GM19193 (cell line): ENCODE data around the gene USP17L30.
"Not testable (repeated sequence)": the region's sequence is repeated elsewhere in the genome, so short reads cannot be mapped to it uniquely, and the experiment has no call there.

Experiments used
- POLR2A ChIP-seq: IDR thresholded peaks from 4 replicates; pipeline ENCODE4 v1.6.1; 2011; ENCODE audit not compliant: insufficient read depth, insufficient read length; ENCODE audit errors: extremely low read depth

The USP17L30 gene, protein sequence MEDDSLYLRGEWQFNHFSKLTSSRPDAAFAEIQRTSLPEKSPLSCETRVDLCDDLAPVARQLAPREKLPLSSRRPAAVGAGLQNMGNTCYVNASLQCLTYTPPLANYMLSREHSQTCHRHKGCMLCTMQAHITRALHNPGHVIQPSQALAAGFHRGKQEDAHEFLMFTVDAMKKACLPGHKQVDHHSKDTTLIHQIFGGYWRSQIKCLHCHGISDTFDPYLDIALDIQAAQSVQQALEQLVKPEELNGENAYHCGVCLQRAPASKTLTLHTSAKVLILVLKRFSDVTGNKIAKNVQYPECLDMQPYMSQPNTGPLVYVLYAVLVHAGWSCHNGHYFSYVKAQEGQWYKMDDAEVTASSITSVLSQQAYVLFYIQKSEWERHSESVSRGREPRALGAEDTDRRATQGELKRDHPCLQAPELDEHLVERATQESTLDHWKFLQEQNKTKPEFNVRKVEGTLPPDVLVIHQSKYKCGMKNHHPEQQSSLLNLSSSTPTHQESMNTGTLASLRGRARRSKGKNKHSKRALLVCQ

GRCh38 chr4:9362829-9363228, at the start of gene USP17L30:
TSS of gene USP17L30 (plus strand) at chr4:9363129. CDS start at chr4:9363129, 0 bp downstream.
- not testable (repeated sequence) for TF ChIP-seq POLR2A

GRCh38 chr4:9324865-9325264, 38.1 kb upstream of the USP17L30 start, which contains the start of gene USP17L24:
TSS of gene USP17L24 (plus strand) at chr4:9325165. CDS start at chr4:9325165, 0 bp downstream.
- TF ChIP-seq POLR2A, result not testable (repeated sequence)

GRCh38 chr4:9329611-9330010, 33.3 kb upstream of the USP17L30 start, which contains the start of gene USP17L25:
TSS of gene USP17L25 (plus strand) at chr4:9329911. CDS start at chr4:9329911, 0 bp downstream.
- TF ChIP-seq POLR2A, result not testable (repeated sequence)

- not testable (repeated sequence) for TF ChIP-seq POLR2A
These were observed 28.6 kb upstream of the USP17L30 start, which contains the start of gene USP17L26 for GRCh38 chr4:9334358-9334757. TSS of gene USP17L26 (plus strand) at chr4:9334658. CDS start at chr4:9334658, 0 bp downstream.

GRCh38 chr4:9339103-9339502, 23.8 kb upstream of the USP17L30 start, which contains the start of gene USP17L5:
TSS of gene USP17L5 (plus strand) at chr4:9339403. CDS start at chr4:9339403, 0 bp downstream.
- TF ChIP-seq POLR2A, result not testable (repeated sequence)

DNA sequence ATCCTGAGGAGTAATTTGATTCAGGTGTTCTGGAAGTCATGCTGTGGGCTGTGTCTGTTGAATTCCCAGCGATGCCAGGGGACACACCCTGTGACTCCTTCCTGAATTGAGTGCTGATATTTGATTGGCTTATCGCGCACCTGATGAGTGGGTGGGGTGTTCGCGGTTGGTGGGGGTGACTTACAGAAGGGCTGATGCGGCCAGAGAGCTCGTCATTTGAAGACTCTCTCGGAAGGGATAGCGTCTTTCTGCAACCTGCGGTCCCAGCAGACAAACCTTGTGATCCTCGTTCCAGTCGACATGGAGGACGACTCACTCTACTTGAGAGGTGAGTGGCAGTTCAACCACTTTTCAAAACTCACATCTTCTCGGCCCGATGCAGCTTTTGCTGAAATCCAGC, 19.1 kb upstream of the USP17L30 start, which contains the start of gene USP17L27:
USP17L27 (plus strand) TSS at position 301 of the 400 bp plus-strand sequence; CDS start at position 301, 0 bp downstream.
- TF ChIP-seq POLR2A, result not testable (repeated sequence)

DNA sequence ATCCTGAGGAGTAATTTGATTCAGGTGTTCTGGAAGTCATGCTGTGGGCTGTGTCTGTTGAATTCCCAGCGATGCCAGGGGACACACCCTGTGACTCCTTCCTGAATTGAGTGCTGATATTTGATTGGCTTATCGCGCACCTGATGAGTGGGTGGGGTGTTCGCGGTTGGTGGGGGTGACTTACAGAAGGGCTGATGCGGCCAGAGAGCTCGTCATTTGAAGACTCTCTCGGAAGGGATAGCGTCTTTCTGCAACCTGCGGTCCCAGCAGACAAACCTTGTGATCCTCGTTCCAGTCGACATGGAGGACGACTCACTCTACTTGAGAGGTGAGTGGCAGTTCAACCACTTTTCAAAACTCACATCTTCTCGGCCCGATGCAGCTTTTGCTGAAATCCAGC, 14.3 kb upstream of the USP17L30 start, which contains the start of gene USP17L28:
USP17L28 (plus strand) TSS at position 301 of the 400 bp plus-strand sequence; CDS start at position 301, 0 bp downstream.
- not testable (repeated sequence) for TF ChIP-seq POLR2A

GRCh38 chr4:9353338-9353737, 9.6 kb upstream of the USP17L30 start, which contains the start of gene USP17L29:
TSS of gene USP17L29 (plus strand) at chr4:9353638. CDS start at chr4:9353638, 0 bp downstream.
- TF ChIP-seq POLR2A, result not testable (repeated sequence)

DNA sequence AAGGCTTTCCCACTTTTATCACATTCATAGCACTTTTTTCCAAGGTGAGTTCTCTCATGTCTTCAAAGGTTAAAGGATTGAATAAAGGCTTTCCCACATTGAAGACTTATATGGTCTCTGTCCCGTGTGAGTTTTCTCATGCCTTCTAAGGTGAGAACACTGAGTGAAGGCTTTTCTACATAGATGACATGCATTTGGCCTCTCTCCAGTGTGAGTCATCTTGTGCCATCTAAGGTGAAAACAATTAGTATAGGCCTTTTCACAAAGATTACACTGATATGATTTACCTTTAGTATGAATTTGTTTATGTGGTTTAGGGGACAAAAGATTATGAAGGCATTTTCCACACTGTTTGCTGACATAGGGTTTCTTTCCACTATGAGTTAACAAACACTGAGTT, 21.2 kb downstream of the USP17L30 start:
- no peak for TF ChIP-seq POLR2A

GRCh38 chr4:9409793-9410192, 46.9 kb downstream of the USP17L30 start:
- no peak for TF ChIP-seq POLR2A
